HK-2 (cell line): Measurements from ENCODE around the gene AGAP6.
"Not testable (repeated sequence)": the region's sequence is repeated elsewhere in the genome, so short reads cannot be mapped to it uniquely, and the experiment has no call there.

ENCODE experiments used
- DNase-seq: peaks from one replicate; pipeline ENCODE4 v3.0.0-alpha.2; 2018; ENCODE audit not compliant: unreplicated experiment

AGAP6 gene

DNA sequence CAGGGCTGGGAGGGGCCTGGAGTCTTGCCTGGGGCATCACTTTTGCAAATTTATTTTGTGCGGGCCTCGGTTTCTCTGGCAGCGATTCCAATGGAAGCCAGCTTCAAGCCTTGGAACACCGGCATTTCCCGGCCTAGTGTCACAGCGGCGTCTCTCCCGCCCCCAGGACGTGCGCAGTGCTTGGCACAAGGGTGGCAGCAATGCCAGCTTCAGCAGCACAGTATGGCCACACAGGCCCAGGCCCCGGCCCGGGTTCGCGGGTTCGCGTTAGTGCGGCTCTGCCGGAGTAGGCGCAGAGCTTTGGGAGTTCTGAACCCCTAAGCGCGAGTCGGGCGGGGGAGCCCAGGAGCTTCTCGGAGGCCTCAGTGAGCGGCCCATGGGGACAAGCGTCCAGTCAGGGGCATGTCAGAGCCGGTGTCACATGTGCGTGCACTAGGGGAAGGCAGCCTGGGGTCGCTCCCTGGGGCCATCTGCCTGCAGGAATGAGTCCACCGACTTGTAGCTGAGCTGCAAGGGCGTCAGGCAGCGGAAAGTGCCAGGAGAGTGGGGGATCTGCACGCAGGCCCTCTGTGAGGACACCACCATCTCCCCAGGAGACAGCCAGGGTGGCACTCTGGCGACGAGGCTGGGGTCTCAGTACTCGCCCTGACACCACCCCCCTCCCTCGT lies 36.6 kb downstream of the AGAP6 start:
- not testable (repeated sequence) for DNase-seq

DNA sequence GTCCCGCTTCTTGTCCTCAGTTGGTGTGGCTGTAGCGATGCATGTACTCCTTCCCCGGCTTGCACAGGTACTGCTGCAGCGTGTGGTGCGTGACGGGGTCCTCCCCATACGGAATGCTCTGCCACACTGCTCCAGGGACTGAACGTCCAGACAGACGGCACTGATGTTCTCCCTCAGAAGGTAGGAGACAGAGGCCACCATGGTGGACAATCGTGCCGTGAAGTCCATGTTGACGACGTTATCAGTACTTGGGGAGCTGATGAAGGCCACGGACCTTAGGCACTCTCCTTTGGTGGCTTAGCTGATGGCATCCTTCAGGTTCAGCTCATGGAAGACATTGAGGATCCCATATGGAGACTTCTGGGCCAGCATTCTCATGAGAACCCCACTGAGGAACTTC lies 37.4 kb downstream of the AGAP6 start:
- DNase-seq = no peak

DNA sequence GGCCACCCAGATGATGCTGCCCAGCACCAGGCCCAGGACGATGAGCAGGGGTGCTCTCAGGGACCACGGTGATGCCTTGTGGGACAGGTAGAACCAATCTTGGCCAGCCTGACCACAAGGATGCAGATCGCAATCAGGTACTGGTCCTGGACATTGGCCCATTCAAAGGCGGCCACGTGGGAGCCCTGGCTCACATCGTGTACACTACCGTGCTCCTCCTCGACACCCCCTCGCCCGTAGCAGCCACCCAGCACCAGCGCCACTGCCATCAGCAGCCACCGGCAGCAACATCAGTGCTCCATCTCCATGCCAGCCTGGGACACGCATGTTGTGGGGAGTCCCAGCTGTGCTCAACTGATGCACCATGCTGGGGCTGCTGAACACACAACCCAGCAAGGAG lies 39.0 kb downstream of the AGAP6 start:
- DNase-seq = no peak

DNA sequence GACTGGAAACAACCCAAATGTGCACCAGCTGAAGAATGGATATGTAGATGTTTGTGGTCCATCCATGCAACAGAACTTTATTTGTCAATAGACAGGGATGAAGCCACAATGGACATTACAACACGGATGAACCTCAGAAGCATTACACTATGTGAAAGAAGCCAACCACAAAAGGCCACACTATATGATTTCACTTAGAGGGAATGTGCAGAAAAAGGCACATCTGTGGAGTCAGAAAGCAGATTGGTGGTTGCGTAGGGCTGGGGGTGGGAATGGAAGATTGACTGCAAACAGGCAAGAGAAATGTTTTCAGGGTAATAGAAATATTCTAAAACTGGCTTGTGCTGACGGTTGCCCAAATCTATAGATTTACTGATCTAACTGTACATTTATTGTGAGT lies 45.3 kb downstream of the AGAP6 start:
- DNase-seq = no peak

DNA sequence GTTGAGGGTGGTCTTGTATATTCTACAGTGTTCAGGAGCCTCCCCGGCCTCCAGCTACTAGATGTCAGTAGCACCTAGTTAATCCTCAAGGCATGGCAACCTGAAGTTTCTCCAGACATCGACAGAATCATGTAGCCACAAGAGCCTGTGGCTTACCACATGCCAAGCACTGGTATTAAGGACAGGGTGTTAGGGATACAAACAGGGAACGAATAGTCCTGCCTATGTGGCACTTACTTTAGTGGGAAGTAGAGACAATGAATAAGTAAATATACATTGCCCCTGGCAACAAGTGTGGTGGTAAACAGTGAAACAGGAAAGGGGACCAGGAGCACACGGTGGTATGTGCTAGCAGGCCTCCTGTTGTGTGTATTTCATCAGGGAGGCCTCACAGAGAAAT lies 47.1 kb downstream of the AGAP6 start:
- DNase-seq = not testable (repeated sequence)

DNA sequence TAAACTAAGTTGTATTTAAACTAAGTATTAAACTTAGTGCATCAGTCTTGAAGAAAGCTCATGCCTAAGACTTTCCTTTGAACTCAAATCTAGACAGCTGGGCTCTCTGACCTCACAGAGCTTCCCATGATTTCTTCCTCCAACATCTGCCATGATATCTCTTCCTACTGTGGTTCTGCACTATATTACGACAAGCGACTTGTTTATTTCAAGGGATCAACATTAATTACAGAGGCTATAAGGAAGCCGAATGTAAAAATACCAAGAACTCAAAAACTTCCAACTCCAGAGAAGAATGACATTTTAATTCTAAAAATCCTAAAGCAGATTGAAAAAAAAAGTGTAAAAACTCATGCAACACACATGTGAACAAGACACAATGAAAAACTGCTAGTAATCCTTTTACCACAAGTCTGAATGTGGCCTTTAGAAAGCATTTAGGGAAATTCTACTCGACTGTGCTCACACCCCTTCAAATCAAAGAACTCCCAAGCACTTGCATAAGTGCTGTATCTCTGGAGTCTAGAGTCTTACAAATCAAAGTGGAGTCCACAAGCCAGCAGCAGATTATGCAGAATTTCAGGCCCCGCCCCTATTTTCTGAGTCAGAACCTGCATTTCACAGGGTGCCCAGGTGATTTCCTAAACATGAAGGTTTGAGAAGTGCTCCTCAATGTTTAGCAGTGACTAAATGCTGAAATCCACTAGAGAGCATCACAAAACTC lies 56.9 kb downstream of the AGAP6 start:
- DNase-seq = no peak

DNA sequence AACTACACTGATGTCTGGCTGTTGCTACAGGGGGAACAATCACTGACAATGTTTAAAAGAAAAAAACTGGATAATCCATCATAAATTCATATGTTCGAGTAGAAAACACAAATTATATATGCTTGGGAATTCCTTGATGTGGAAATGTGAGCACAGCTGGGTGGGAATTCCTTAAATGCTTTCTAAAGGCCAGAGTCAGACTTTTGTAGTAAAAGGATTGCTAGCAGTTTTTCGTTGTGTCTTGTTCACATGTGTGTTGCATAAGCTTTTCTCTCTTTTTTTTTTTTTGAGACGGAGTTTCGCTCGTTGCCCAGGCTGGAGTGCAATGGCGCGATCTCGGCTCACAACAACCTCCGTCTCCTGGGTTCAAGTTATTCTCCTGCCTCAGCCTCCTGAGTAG lies 58.3 kb downstream of the AGAP6 start:
- DNase-seq = not testable (repeated sequence)

DNA sequence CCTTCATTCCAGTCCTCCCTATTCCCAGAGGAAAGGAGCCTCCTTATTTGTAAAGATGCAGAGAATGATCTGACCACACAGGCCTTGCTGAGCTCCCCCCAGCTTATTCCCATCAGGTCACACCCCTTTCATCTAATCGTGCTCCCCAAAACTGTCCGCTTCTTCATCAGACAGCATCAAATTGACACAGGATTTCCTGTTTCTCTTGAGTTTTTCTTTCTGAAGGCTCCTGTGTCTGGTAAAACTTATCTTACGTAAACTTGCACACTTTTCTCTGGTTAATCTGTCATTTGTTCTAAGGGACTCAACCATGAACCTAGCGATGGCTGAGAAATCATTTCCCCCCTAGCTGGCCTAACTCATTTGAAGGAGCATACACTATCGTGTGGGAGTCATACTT lies 59.4 kb downstream of the AGAP6 start:
- DNase-seq = not testable (repeated sequence)

DNA sequence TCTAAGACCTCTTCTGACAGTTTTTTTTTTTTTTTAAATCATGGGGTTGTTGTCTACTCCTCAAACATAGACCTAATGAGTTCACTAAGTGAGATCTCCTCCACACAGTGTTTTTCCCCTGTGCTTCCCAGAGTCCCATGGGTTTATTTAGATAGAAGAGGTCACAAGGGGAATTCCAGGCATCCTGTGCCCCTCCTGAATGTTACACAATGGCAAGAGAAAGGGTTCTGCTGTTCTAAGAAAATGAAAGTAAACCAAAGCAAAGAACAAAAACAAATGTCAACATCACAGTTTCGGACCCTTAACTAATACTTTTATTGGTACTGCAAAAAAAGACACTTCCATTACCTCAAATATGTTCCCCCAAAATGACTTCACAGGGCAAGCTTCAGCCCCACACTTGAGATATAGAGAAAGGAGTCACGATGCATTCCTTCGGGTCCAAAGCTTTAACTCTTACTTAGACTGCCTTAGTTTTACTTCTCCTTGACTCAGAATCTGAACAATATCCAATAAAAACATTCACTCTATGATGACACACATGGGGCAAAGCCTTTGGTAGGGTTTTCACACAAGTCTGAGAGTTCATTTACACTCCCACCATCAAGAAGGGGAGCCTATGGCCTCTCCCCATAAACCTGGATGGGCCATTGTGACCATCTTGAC lies 63.9 kb downstream of the AGAP6 start:
- not testable (repeated sequence) for DNase-seq

DNA sequence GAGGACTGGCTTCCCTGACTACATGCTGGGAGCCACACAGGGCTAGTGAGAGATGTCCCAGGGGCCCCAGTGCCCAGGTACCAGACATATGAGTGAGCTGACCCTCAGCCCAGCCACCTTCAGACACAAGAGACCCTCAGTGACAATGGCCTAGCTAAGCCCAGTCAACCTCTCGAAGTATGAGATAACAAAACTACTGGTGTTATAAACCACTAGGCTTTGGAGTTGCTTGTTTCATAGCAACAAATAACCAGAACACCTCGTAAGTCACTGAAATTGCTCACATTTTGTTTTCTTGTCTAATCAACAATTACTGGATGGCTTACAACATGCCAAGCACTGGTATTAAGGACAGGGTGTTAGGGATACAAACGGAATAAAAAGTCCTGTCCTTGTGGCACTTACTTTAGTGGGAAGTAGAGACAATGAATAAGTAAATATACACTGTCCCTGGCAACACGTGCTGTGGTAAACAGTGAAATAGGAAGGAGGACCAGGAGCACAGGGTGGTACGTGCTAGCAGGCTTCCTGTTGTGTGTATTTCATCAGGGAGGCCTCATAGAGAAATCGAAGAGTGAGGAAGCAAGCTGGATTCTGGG lies 64.7 kb downstream of the AGAP6 start:
- not testable (repeated sequence) for DNase-seq

DNA sequence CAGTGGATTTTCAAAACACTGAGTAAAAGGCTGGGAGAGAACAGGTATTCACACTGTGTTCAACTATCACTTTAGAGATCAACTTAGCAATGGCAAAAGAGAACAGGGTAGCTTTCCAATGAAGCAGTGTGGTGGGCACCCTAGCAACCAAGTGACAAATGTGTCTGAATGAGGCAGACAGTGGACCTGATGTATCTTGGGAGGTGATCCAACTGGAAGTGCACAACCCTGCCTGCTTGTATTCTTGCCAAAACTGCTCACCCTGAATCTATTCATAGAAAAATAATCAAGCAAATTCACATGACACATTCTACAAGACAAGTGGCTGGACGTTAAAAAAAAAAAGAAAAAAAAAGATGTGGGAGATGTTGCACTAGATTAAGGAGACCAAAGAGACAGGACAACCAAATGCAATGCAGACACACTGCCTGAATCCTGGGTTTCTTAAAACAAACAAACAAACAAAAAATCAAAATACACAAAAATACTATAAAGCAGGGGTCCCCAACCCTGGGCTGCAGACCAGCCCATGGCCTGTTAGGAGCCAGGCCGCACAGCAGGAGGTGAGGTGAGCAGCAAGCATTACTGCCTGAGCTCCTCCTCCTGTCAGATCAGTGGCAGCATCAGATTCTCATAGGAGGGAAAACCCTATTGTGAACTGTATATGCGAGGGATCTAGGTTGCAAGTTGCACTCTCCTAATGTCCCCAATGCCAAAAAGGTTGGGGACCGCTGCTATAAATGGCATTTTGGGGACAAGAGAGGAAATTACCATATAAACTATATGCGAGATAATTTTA lies 67.5 kb downstream of the AGAP6 start:
- DNase-seq = not testable (repeated sequence)

DNA sequence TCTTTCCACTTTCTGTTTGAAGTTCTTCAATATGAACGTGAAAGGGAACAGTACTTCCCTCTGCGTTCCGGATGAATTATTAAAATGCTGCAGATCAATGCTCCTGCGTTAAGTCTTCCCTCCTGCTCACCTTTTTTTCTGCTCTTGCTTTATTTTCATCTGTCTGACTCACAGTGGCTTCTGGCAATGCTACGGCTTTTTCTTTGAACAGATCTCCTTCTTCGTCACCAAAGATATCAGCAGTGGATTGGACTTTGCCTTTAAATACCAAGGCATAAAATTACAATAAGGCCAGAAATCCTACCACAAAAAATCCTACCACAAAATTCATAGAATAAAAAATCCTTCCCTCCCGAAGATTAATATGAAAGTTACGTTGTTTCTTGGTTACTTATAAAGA lies 68.4 kb downstream of the AGAP6 start:
- not testable (repeated sequence) for DNase-seq

DNA sequence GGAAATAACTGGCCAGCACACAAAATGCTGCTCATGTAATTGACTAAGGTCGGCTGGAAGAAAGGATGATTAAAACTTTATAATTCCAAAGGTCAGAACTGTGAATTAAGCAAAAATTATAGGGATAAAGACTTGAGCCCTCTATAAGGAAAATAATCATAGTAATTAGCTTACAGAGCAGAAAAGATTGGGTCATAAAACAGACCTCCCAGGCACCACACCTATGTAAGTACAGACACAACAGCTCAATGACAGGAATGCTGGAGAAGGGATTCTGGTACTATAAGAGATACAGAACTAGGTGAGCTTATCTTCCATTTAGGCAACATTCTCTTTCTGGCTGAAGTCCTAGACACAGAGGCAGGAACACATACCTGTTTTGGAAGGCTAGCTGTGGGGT lies 70.5 kb downstream of the AGAP6 start:
- DNase-seq = not testable (repeated sequence)

DNA sequence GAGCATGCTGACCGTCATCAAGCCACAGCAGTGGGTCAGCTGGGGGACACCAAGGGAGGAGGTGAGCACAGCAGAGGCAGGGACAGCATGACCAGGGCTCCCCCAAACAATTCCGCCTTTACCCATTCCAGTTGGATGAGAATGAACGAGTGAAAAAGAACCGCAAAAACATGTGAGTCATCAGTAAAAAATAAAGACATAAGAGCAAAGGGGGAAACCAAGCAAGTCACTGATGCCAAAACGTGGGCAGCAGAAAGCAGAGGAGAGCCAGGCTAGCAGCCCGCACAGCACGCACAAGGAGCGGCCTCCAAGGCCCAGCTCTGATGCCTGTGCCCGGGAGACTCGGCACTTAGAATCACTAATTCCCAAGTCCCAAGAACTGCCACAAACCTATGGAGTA lies 71.7 kb downstream of the AGAP6 start:
- not testable (repeated sequence) for DNase-seq
